GM23338 (cell line): ENCODE measurements around the gene CYP27A1. TPM values are rescaled to one million over a fixed set of nuclear protein-coding genes. Genes with fewer than 3 reads are reported as not detected.

Experiments
- ATAC-seq: fragments of 200-7000 bp; cut with Tn5 transposase; 3 replicates; pipeline ENCODE4 v1.9.1; 2020
- DNase-seq: peaks from one replicate; pipeline ENCODE4 v3.0.0-alpha.2; 2015; ENCODE audit warnings: low spot score
- H2AFZ ChIP-seq: fragments of 200-600 bp; sonication (generic); 2 replicates; pipeline ENCODE4 v1.8.0; 2016; ENCODE audit warnings: antibody characterized with exemption, mild to moderate bottlenecking, moderate library complexity
- H3F3A ChIP-seq: fragments of 200-600 bp; sonication (generic); replicated peaks from 2 replicates; pipeline ENCODE4 v1.8.0; 2017; ENCODE audit warnings: antibody characterized with exemption, mixed run types, low read depth
- H3K27ac ChIP-seq: fragments of 200-600 bp; sonication (generic); 2 replicates; pipeline ENCODE4 v1.6.1; 2016; ENCODE audit warnings: low read depth
- H3K27me3 ChIP-seq: fragments of 200-600 bp; sonication (generic); 2 replicates; pipeline ENCODE4 v1.8.0; 2016; ENCODE audit warnings: mild to moderate bottlenecking, mixed run types, moderate library complexity; ENCODE audit not compliant: insufficient read depth
- H3K36me3 ChIP-seq: fragments of 200-600 bp; sonication (generic); 2 replicates; pipeline ENCODE4 v1.8.0; 2016; ENCODE audit warnings: mild to moderate bottlenecking; ENCODE audit not compliant: insufficient read depth
- H3K4me1 ChIP-seq: fragments of 200-600 bp; sonication (generic); 2 replicates; pipeline ENCODE4 v1.8.0; 2016; ENCODE audit warnings: mild to moderate bottlenecking, moderate library complexity; ENCODE audit not compliant: insufficient read depth
- H3K4me2 ChIP-seq: fragments of 200-600 bp; sonication (generic); 2 replicates; pipeline ENCODE4 v1.7.1; 2017; ENCODE audit warnings: mixed run types
- H3K4me3 ChIP-seq: fragments of 200-600 bp; sonication (generic); 2 replicates; pipeline ENCODE4 v1.6.1; 2016; ENCODE audit warnings: mixed run types
- H3K79me2 ChIP-seq: fragments of 200-600 bp; sonication (generic); replicated peaks from 2 replicates; pipeline ENCODE4 v1.8.0; 2017; ENCODE audit warnings: mild to moderate bottlenecking; ENCODE audit not compliant: insufficient read depth
- H3K9me2 ChIP-seq: fragments of 200-600 bp; sonication (generic); 2 replicates; pipeline ENCODE4 v1.8.0; 2017; ENCODE audit not compliant: insufficient read depth
- H4K20me1 ChIP-seq: fragments of 200-600 bp; sonication (generic); replicated peaks from 2 replicates; pipeline ENCODE4 v1.8.0; 2017; ENCODE audit warnings: mild to moderate bottlenecking; ENCODE audit not compliant: insufficient read depth
- H3K27ac Mint-ChIP-seq: 2 replicates; pipeline ENCODE4 v1.8.0; 2020; ENCODE audit warnings: inconsistent platforms, mild to moderate bottlenecking, moderate library complexity, mixed read lengths
- H3K27me3 Mint-ChIP-seq: 3 replicates; pipeline ENCODE4 v1.8.0; 2022; ENCODE audit warnings: low read depth, mild to moderate bottlenecking, moderate library complexity, mixed read lengths, inconsistent platforms; ENCODE audit not compliant: insufficient read depth, poor library complexity
- H3K36me3 Mint-ChIP-seq: 3 replicates; pipeline ENCODE4 v1.8.0; 2021; ENCODE audit warnings: low read depth, mild to moderate bottlenecking, inconsistent platforms, moderate library complexity, mixed read lengths
- H3K4me1 Mint-ChIP-seq: 3 replicates; pipeline ENCODE4 v1.8.0; 2020; ENCODE audit warnings: mild to moderate bottlenecking, inconsistent platforms, mixed read lengths
- H3K4me3 Mint-ChIP-seq: 3 replicates; pipeline ENCODE4 v1.8.0; 2021; ENCODE audit warnings: moderate library complexity, mild to moderate bottlenecking, inconsistent platforms, mixed read lengths
- H3K9me3 Mint-ChIP-seq: 3 replicates; pipeline ENCODE4 v1.8.0; 2020; ENCODE audit warnings: moderate library complexity, mild to moderate bottlenecking, inconsistent platforms, mixed read lengths
- CREB1 ChIP-seq: fragments of 250-450 bp; sonication (Bioruptor Pico); IDR thresholded peaks from 2 replicates; pipeline ENCODE4 v1.5.0; 2020; ENCODE audit warnings: low read depth, mild to moderate bottlenecking, moderate library complexity
- CTCF ChIP-seq, 2 experiments: fragments of 200-600 bp in 1 of 2; sonication (generic) in 1 of 2; conservative IDR thresholded peaks; 2 replicates each; pipeline versions ENCODE4 v1.5.1 to v1.6.1; 2016 to 2017; ENCODE audit warnings: antibody characterized with exemption in 2 of 2, low read depth in 2 of 2, mild to moderate bottlenecking in 2 of 2, moderate library complexity in 1 of 2
- EZH2 ChIP-seq: fragments of 200-600 bp; sonication (generic); IDR thresholded peaks from one replicate; pipeline ENCODE4 v1.8.0; 2017; ENCODE audit warnings: antibody characterized with exemption, mild to moderate bottlenecking, low read depth; ENCODE audit not compliant: unreplicated experiment
- REST ChIP-seq: IDR thresholded peaks from one replicate; pipeline ENCODE4 v1.6.1; 2018; ENCODE audit warnings: antibody characterized with exemption; ENCODE audit not compliant: unreplicated experiment
- ZNF462 ChIP-seq: fragments of 250-450 bp; sonication (Bioruptor Pico); IDR thresholded peaks from 2 replicates; pipeline ENCODE4 v1.5.0; 2020; ENCODE audit warnings: mild to moderate bottlenecking, moderate library complexity
- polyA plus RNA-seq: library from polyadenylated mRNA; unstranded; fragments of >200 nt; fragmentation: Nextera tagmentation; extraction: Ambion mirVana; gene quantifications from 2 replicates; pipeline ENCODE4 v1.2.1, GENCODE V29; 2016
- total RNA-seq: library from RNA; depleted of rRNA; stranded (reverse); fragments of >200 nt; shearing (Covaris generic); gene quantifications from 2 replicates; pipeline ENCODE4 v1.2.3, GENCODE V29; 2014

Gene CYP27A1
- total and polyA plus RNA-seq, 2 experiments from 2014 or later = 2.2 to 6.9 TPM

- H3K27ac ChIP-seq = no peak overlapping the region
- Mint-ChIP-seq H3K4me3 (no peak overlapping the region), H3K9me3 (peaks cover under 1% of the 10 kb centered on the region; the same call in 1 of the 3 replicates), H3K27me3 (peaks cover 5% of the 10 kb centered on the region), H3K36me3 (no peaks in the 10 kb centered on the region), H3K4me1 (peaks cover 22% of the 10 kb centered on the region), H3K27ac (no peak overlapping the region)
- no peak overlapping the region for H3K4me3 ChIP-seq
- no peaks in the 10 kb centered on the region for H3K36me3 ChIP-seq
- no peaks in the 10 kb centered on the region for H3K79me2 ChIP-seq
- no peaks in the 10 kb centered on the region for H3K27me3 ChIP-seq
- peak overlapping the region; percentile 45 for H2AFZ ChIP-seq
- peaks cover 17% of the 10 kb centered on the region for H3K4me1 ChIP-seq
- peak overlapping the region; percentile 58 for H3K4me2 ChIP-seq
- TF ChIP-seq CREB1 (CRISPR knock-in tag) = no peak
- TF ChIP-seq REST = no peak
- no peak for TF ChIP-seq CTCF (conservative IDR thresholded peaks at IDR 0.05; ENCODE audit: low read depth in 2 of 2)
- no peak for TF ChIP-seq EZH2
- no peak for TF ChIP-seq ZNF462 (CRISPR knock-in tag)
- peak; percentile 32 for DNase-seq
- H4K20me1 ChIP-seq = no peaks in the 10 kb centered on the region; the same call in 1 of the 2 replicates
- no peaks in the 10 kb centered on the region for H3K9me2 ChIP-seq
- peak; percentile 33 for ATAC-seq
- no peaks in the 10 kb centered on the region for H3F3A ChIP-seq
These were observed 17.0 kb downstream of the CYP27A1 start for GRCh38 chr2:218798767-218799504.
